ENCODE results near the gene CCNC. TPM values are rescaled to one million over a fixed set of nuclear protein-coding genes. Genes with fewer than 3 reads are reported as not detected.

CCNC gene
- total and polyA plus RNA-seq, 2 of the 13 experiments (the other 11 are each of a cell fraction or from before 2014, with no cell fraction given): 69.6 to 141 TPM

DNA sequence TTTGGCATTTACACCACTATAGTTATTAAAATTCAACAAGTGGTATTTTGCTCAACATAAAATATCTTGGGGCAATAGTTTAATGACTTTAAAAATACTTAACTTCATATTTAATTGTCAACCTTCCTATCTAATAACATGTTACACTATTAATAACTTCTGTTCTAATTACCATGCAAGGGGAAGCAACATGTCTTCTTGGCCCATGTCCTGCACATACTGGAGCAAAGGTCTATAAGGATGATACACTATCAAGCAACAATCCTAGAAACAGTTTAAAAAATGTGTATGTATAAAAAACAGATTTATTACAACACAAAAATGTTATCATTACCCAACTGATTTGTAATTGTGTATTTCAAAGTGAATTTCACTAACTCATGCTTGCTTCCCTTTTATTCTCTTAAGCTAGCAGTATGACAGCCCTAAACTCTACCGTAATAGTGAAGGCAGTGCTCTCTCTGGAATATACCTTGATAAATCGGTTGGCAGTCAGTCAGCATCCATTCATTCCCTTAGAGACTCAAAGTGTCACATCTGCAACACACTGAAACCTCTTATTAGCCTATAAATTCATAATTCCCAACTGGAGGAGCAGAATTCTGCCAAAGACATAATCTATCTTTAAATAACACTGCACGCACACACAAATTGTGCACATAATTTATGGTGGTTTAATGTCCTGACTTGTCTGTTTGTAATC is 18.3 kb downstream of the CCNC start:
- H3K4me1 ChIP-seq (ENCODE audit: insufficient read depth, low read length): no peaks in the 10 kb centered on the region
- ATAC-seq (no peak), FAIRE-seq (no peak), DNase-seq (ENCODE audit: low spot score) (no peak)
- H4K20me1 ChIP-seq (ENCODE audit: insufficient read depth, low read length): 0 out of 2 replicates have a peak, but pooled peaks cover 3% of the 10 kb centered on the region
- WGBS (ENCODE audit: low lambda C conversion rate): 97% methylated on average over 3 of the region's 3 CpGs
- in situ Hi-C loops (cut with HindIII; ENCODE audit: extremely low pct_ligation_motif_present, low pct_unique_long_range_greater_than_20kb): no loop called here
- H3K4me3 ChIP-seq (replicated peaks in 1 of 3; ENCODE audit: insufficient read depth in 1 of 3, low read depth in 2 of 3, low read length in 3 of 3): no peak overlapping the region
- peaks cover 7 to 57% of the 10 kb centered on the region in 2 experiments for H3K36me3 ChIP-seq (replicated peaks in 1 of 2; ENCODE audit: control insufficient read depth in 1 of 2, insufficient read depth in 2 of 2, low read length in 2 of 2)
- intact Hi-C loops (cut with micrococcal nuclease; ENCODE audit: unreplicated experiment): no loop called here
- no TSS peak for BruUV-seq (replicated peaks)
- H3K4me2 ChIP-seq (ENCODE audit: low read depth, low read length): no peak overlapping the region
- ChIA-PET POLR2A (no interaction called here), CTCF (ENCODE audit: low intra/inter-chr PET ratio, low total read pairs) (no interaction called here)
- no peak overlapping the region for H3K9ac ChIP-seq (ENCODE audit: insufficient read depth, low read depth, low read length)
- H3K27ac ChIP-seq (ENCODE audit: extremely low read length, insufficient read depth, low read length): no peak overlapping the region
- no peaks in the 10 kb centered on the region for H3K9me3 ChIP-seq (ENCODE audit: low read length)
- H3K27me3 ChIP-seq (ENCODE audit: control insufficient read depth in 1 of 2, insufficient read depth in 2 of 2, low read length in 2 of 2): no peaks in the 10 kb centered on the region
- H3K79me2 ChIP-seq (ENCODE audit: insufficient read depth, low read length): no peaks in the 10 kb centered on the region
- no peak overlapping the region for H2AFZ ChIP-seq (ENCODE audit: low read length)
- TF ChIP-seq NFIC (IDR thresholded peaks at IDR 0.05; ENCODE audit: low read length) (no peak), AGO2 (optimal IDR thresholded peaks at IDR 0.05; ENCODE audit: low read depth, low read length) (peak; percentile 36), ZNF766 (CRISPR knock-in tag; IDR thresholded peaks at IDR 0.05; ENCODE audit: borderline replicate concordance) (no peak), RBM39 (IDR thresholded peaks at IDR 0.05; ENCODE audit: low read depth, low read length, poor library complexity, severe bottlenecking) (no peak), RBFOX2 (IDR thresholded peaks at IDR 0.05; ENCODE audit: low read depth, low read length) (0 out of 2 replicates have a peak, but pooled peaks have one; percentile 13), MZF1 (CRISPR knock-in tag; IDR thresholded peaks at IDR 0.05; ENCODE audit: borderline replicate concordance) (no peak)
- TF ChIP-seq, protein P1, sequence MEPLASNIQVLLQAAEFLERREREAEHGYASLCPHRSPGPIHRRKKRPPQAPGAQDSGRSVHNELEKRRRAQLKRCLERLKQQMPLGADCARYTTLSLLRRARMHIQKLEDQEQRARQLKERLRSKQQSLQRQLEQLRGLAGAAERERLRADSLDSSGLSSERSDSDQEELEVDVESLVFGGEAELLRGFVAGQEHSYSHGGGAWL (CRISPR knock-in tag; IDR thresholded peaks at IDR 0.05): no peak
- TF ChIP-seq, protein P2, sequence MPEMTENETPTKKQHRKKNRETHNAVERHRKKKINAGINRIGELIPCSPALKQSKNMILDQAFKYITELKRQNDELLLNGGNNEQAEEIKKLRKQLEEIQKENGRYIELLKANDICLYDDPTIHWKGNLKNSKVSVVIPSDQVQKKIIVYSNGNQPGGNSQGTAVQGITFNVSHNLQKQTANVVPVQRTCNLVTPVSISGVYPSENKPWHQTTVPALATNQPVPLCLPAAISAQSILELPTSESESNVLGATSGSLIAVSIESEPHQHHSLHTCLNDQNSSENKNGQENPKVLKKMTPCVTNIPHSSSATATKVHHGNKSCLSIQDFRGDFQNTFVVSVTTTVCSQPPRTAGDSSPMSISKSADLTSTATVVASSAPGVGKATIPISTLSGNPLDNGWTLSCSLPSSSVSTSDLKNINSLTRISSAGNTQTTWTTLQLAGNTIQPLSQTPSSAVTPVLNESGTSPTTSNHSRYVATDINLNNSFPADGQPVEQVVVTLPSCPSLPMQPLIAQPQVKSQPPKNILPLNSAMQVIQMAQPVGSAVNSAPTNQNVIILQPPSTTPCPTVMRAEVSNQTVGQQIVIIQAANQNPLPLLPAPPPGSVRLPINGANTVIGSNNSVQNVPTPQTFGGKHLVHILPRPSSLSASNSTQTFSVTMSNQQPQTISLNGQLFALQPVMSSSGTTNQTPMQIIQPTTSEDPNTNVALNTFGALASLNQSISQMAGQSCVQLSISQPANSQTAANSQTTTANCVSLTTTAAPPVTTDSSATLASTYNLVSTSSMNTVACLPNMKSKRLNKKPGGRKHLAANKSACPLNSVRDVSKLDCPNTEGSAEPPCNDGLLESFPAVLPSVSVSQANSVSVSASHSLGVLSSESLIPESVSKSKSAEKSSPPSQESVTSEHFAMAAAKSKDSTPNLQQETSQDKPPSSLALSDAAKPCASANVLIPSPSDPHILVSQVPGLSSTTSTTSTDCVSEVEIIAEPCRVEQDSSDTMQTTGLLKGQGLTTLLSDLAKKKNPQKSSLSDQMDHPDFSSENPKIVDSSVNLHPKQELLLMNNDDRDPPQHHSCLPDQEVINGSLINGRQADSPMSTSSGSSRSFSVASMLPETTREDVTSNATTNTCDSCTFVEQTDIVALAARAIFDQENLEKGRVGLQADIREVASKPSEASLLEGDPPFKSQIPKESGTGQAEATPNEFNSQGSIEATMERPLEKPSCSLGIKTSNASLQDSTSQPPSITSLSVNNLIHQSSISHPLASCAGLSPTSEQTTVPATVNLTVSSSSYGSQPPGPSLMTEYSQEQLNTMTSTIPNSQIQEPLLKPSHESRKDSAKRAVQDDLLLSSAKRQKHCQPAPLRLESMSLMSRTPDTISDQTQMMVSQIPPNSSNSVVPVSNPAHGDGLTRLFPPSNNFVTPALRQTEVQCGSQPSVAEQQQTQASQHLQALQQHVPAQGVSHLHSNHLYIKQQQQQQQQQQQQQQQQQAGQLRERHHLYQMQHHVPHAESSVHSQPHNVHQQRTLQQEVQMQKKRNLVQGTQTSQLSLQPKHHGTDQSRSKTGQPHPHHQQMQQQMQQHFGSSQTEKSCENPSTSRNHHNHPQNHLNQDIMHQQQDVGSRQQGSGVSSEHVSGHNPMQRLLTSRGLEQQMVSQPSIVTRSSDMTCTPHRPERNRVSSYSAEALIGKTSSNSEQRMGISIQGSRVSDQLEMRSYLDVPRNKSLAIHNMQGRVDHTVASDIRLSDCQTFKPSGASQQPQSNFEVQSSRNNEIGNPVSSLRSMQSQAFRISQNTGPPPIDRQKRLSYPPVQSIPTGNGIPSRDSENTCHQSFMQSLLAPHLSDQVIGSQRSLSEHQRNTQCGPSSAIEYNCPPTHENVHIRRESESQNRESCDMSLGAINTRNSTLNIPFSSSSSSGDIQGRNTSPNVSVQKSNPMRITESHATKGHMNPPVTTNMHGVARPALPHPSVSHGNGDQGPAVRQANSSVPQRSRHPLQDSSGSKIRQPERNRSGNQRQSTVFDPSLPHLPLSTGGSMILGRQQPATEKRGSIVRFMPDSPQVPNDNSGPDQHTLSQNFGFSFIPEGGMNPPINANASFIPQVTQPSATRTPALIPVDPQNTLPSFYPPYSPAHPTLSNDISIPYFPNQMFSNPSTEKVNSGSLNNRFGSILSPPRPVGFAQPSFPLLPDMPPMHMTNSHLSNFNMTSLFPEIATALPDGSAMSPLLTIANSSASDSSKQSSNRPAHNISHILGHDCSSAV (CRISPR knock-in tag; IDR thresholded peaks at IDR 0.05; ENCODE audit: borderline replicate concordance): no peak
- TF ChIP-seq, protein P3, sequence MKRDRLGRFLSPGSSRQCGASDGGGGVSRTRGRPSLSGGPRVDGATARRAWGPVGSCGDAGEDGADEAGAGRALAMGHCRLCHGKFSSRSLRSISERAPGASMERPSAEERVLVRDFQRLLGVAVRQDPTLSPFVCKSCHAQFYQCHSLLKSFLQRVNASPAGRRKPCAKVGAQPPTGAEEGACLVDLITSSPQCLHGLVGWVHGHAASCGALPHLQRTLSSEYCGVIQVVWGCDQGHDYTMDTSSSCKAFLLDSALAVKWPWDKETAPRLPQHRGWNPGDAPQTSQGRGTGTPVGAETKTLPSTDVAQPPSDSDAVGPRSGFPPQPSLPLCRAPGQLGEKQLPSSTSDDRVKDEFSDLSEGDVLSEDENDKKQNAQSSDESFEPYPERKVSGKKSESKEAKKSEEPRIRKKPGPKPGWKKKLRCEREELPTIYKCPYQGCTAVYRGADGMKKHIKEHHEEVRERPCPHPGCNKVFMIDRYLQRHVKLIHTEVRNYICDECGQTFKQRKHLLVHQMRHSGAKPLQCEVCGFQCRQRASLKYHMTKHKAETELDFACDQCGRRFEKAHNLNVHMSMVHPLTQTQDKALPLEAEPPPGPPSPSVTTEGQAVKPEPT (CRISPR knock-in tag; IDR thresholded peaks at IDR 0.05; ENCODE audit: low read depth): no peak
